Parathyroid adenoma (tissue), 2 donors: ENCODE results near the gene SAXO1.

Source experiments
- H2AFZ ChIP-seq: fragments of 300-600 bp; sonication (generic); one replicate; pipeline ENCODE4 v1.7.0; 2017; ENCODE audit warnings: antibody characterized with exemption, mild to moderate bottlenecking
- H3K27ac ChIP-seq: fragments of 300-600 bp; sonication (generic); one replicate; pipeline ENCODE4 v1.7.0; 2017
- H3K27me3 ChIP-seq: fragments of 300-600 bp; sonication (generic); one replicate; pipeline ENCODE4 v1.7.0; 2017; ENCODE audit warnings: low read length; ENCODE audit not compliant: control insufficient read depth, insufficient read depth
- H3K36me3 ChIP-seq: fragments of 300-600 bp; sonication (generic); one replicate; pipeline ENCODE4 v1.7.0; 2017; ENCODE audit warnings: low read length; ENCODE audit not compliant: control insufficient read depth, insufficient read depth
- H3K4me1 ChIP-seq: fragments of 300-600 bp; sonication (generic); one replicate; pipeline ENCODE4 v1.7.0; 2017; ENCODE audit warnings: control low read depth
- H3K4me2 ChIP-seq: fragments of 300-600 bp; sonication (generic); one replicate; pipeline ENCODE4 v1.7.0; 2017; ENCODE audit warnings: low read length
- H3K4me3 ChIP-seq: fragments of 300-600 bp; sonication (generic); one replicate; pipeline ENCODE4 v1.7.0; 2017; ENCODE audit warnings: low read depth, low read length
- H3K79me2 ChIP-seq: fragments of 300-600 bp; sonication (generic); one replicate; pipeline ENCODE4 v1.7.0; 2017; ENCODE audit warnings: control low read depth
- H3K9ac ChIP-seq: fragments of 300-600 bp; sonication (generic); one replicate; pipeline ENCODE4 v1.7.0; 2017; ENCODE audit warnings: mild to moderate bottlenecking
- H3K9me3 ChIP-seq: fragments of 300-600 bp; sonication (generic); one replicate; pipeline ENCODE4 v1.7.0; 2017; ENCODE audit warnings: low read length; ENCODE audit not compliant: control insufficient read depth
- TF ChIP-seq, protein P1 (sequence below): fragments of 300-600 bp; sonication (generic); IDR thresholded peaks from one replicate; pipeline ENCODE4 v1.7.0; 2017; ENCODE audit warnings: antibody characterized with exemption, mild to moderate bottlenecking
- donor health status: primary hyperparathyroidism.

Gene SAXO1

DNA sequence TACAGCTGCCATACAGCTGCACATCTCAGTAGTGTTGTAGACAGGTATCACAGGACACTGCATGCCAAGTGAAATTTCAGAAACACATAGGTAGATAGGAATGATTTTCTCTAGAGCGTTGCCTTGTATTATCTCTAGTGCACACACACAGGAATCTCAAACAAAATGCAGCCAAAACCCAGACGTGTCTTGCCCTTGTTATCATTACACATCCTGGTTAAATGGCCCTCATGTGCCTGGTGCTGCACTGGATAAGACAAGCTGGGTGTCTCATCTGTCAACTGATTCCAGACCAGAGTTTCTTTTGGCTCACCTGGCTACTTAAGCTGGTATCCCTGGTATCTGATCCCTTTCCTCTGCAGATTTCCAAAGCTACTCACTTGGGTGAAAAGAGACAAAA lies 59.7 kb downstream of the SAXO1 start:
- Histone ChIP-seq H3K9ac (no peak overlapping the region), H3K27me3 (no peaks in the 10 kb centered on the region), H3K36me3 (no peaks in the 10 kb centered on the region), H3K4me2 (no peak overlapping the region), H3K9me3 (no peaks in the 10 kb centered on the region), H3K4me1 (no peaks in the 10 kb centered on the region), H2AFZ (no peak overlapping the region), H3K27ac (no peak overlapping the region), H3K79me2 (no peaks in the 10 kb centered on the region), H3K4me3 (no peak overlapping the region)
- TF ChIP-seq, protein P1, sequence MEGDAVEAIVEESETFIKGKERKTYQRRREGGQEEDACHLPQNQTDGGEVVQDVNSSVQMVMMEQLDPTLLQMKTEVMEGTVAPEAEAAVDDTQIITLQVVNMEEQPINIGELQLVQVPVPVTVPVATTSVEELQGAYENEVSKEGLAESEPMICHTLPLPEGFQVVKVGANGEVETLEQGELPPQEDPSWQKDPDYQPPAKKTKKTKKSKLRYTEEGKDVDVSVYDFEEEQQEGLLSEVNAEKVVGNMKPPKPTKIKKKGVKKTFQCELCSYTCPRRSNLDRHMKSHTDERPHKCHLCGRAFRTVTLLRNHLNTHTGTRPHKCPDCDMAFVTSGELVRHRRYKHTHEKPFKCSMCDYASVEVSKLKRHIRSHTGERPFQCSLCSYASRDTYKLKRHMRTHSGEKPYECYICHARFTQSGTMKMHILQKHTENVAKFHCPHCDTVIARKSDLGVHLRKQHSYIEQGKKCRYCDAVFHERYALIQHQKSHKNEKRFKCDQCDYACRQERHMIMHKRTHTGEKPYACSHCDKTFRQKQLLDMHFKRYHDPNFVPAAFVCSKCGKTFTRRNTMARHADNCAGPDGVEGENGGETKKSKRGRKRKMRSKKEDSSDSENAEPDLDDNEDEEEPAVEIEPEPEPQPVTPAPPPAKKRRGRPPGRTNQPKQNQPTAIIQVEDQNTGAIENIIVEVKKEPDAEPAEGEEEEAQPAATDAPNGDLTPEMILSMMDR: no peak

DNA sequence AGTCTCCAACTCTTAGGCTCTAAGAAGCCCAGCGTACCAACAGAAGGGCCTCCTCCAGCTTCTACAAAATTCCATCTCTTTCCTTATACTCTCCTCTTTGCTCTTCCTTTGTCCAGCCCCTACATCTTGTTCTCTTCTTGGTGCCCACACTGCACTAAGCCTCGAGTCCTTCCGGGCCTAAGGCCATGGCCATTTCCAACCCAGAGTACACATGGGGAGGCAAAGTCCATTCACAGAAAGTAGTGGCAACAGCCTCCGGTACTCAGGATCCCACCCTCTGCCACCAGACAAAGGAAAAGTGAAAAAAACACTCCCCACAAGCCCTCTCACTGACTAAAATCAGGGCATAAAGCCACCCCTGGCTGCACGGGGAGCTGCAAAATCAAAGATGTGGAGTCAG lies 60.3 kb downstream of the SAXO1 start:
- H3K27me3 ChIP-seq: no peaks in the 10 kb centered on the region
- no peak overlapping the region for H3K4me3 ChIP-seq
- no peak overlapping the region for H2AFZ ChIP-seq
- H3K9ac ChIP-seq: no peak overlapping the region
- no peaks in the 10 kb centered on the region for H3K9me3 ChIP-seq
- no peak overlapping the region for H3K27ac ChIP-seq
- H3K36me3 ChIP-seq: no peaks in the 10 kb centered on the region
- H3K79me2 ChIP-seq: no peaks in the 10 kb centered on the region
- H3K4me2 ChIP-seq: no peak overlapping the region
- TF ChIP-seq, protein P1: no peak
- no peaks in the 10 kb centered on the region for H3K4me1 ChIP-seq

DNA sequence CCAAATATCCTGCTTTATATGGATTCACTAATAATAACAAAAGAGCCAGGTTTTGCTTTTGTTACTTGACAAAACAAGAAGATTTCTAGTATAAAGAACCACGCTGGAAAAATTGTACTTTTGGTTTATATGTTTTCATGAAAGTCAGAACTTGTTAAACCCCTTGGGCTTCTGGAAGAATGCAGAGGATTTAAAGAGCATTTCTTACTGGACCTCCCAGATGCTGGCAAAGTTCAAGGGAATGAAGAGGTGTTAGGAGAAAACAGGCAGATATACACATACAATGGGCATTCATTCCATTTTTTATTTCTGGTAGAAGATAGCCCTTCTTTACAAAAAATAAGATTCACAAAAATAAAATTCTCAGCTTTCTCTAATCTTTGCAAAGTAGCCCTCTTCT lies 61.1 kb downstream of the SAXO1 start:
- Histone ChIP-seq H2AFZ (no peak overlapping the region), H3K27ac (no peak overlapping the region), H3K79me2 (no peaks in the 10 kb centered on the region), H3K27me3 (no peaks in the 10 kb centered on the region), H3K4me3 (no peak overlapping the region), H3K36me3 (no peaks in the 10 kb centered on the region), H3K9ac (no peak overlapping the region), H3K9me3 (no peaks in the 10 kb centered on the region), H3K4me2 (no peak overlapping the region), H3K4me1 (no peaks in the 10 kb centered on the region)
- TF ChIP-seq, protein P1: no peak

DNA sequence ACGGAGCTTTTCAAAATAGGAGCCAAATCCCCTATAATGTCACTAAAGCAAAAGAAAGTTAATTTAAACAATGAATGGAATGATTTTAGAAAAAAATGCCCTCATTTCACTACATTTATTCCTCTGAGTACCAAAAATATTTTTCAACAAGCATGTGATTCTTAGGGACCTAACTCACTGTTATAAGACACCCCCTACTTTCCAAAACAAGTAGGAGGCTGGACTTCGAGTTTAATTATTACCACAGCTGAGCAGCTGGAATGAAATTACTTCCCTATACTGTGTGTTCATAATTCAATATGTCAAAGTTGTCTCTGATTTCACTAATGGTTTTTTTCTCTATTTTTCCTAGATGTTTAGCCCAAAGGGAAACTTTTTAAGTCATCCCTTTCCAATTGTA lies 61.6 kb downstream of the SAXO1 start:
- Histone ChIP-seq H3K9me3 (no peaks in the 10 kb centered on the region), H3K27me3 (no peaks in the 10 kb centered on the region), H3K4me1 (no peaks in the 10 kb centered on the region), H3K36me3 (no peaks in the 10 kb centered on the region), H3K9ac (no peak overlapping the region), H3K4me2 (no peak overlapping the region), H3K27ac (no peak overlapping the region), H3K4me3 (no peak overlapping the region), H3K79me2 (no peaks in the 10 kb centered on the region), H2AFZ (no peak overlapping the region)
- TF ChIP-seq, protein P1: no peak

DNA sequence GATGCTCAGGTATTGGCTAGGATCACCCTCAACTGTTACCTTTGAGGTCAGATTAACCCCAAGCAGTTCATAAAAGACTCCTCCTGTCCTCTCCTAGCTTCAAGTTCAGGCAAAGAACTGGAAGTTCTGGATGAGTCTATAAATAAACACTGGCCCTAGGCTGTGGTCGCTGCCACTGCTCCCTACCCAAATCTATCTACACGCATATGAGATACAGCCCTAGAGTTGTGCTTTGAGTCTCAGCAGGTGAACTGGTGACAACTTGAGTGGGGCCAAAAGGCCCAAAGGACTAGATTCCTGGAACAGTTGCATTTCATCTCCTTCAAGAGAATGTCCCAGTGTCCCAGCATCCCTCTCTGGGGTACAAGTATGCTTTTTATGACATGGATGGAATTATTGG lies 62.6 kb downstream of the SAXO1 start:
- Histone ChIP-seq H3K79me2 (no peaks in the 10 kb centered on the region), H3K4me3 (no peak overlapping the region), H3K27me3 (no peaks in the 10 kb centered on the region), H3K4me2 (no peak overlapping the region), H3K4me1 (no peaks in the 10 kb centered on the region), H3K9me3 (no peaks in the 10 kb centered on the region), H3K27ac (no peak overlapping the region), H2AFZ (no peak overlapping the region), H3K36me3 (no peaks in the 10 kb centered on the region), H3K9ac (no peak overlapping the region)
- TF ChIP-seq, protein P1: no peak
